SJCRH30 (cell line): ENCODE results near the gene LYST. TPM values are rescaled to one million over a fixed set of nuclear protein-coding genes. Genes with fewer than 3 reads are reported as not detected.

Experiments used
- DNase-seq, 2 experiments: peaks; one replicate each; pipeline ENCODE4 v3.0.0-alpha.2; 2015 to 2020
- H3K27ac ChIP-seq: fragments of 250-450 bp; sonication (Bioruptor Pico); 2 replicates; pipeline ENCODE4 v1.5.1; 2020; ENCODE audit warnings: mild to moderate bottlenecking, moderate library complexity
- H3K27me3 ChIP-seq: fragments of 250-450 bp; sonication (Bioruptor Pico); 2 replicates; pipeline ENCODE4 v1.5.1; 2020; ENCODE audit warnings: mild to moderate bottlenecking, moderate library complexity
- H3K36me3 ChIP-seq: fragments of 250-450 bp; sonication (Bioruptor Pico); 2 replicates; pipeline ENCODE4 v1.5.1; 2020; ENCODE audit warnings: mild to moderate bottlenecking, moderate library complexity
- H3K4me1 ChIP-seq: fragments of 250-450 bp; sonication (Bioruptor Pico); 2 replicates; pipeline ENCODE4 v1.5.1; 2020; ENCODE audit warnings: mild to moderate bottlenecking, moderate library complexity
- H3K4me3 ChIP-seq: fragments of 250-450 bp; sonication (Bioruptor Pico); 2 replicates; pipeline ENCODE4 v1.5.1; 2020; ENCODE audit warnings: mild to moderate bottlenecking, moderate library complexity
- H3K9me3 ChIP-seq: fragments of 250-450 bp; sonication (Bioruptor Pico); replicated peaks from 2 replicates; pipeline ENCODE4 v1.5.1; 2020; ENCODE audit warnings: mild to moderate bottlenecking, moderate library complexity
- total RNA-seq: library from RNA; depleted of rRNA; stranded (reverse); fragments of >200 nt; shearing (Covaris generic); gene quantifications from 2 replicates; pipeline ENCODE4 v1.2.3, GENCODE V29; 2014

LYST gene
- total RNA-seq, 1 experiment from 2014 or later: 2.3 TPM

- Histone ChIP-seq H3K27ac (peak overlapping the region; percentile 19), H3K27me3 (no peaks in the 10 kb centered on the region), H3K4me1 (peaks cover 15% of the 10 kb centered on the region), H3K9me3 (no peaks in the 10 kb centered on the region), H3K36me3 (no peaks in the 10 kb centered on the region), H3K4me3 (no peak overlapping the region)
- peak; percentile 69 for DNase-seq
These were observed 36.2 kb upstream of the LYST start for GRCh38 chr1:235902677-235903542.

GRCh38 chr1:235901461-235901860, 34.8 kb upstream of the LYST start:
- no peaks in the 10 kb centered on the region for H3K9me3 ChIP-seq
- no peak overlapping the region for H3K4me3 ChIP-seq
- H3K27ac ChIP-seq: no peak overlapping the region
- no peaks in the 10 kb centered on the region for H3K27me3 ChIP-seq
- peaks cover 15% of the 10 kb centered on the region for H3K4me1 ChIP-seq
- no peaks in the 10 kb centered on the region for H3K36me3 ChIP-seq
- no peak for DNase-seq

GRCh38 chr1:235898126-235898525, 31.4 kb upstream of the LYST start:
- no peaks in the 10 kb centered on the region for H3K36me3 ChIP-seq

GRCh38 chr1:235893840-235894239, 27.1 kb upstream of the LYST start:
- no peaks in the 10 kb centered on the region for H3K4me1 ChIP-seq
- DNase-seq: no peak
- no peaks in the 10 kb centered on the region for H3K36me3 ChIP-seq
- no peaks in the 10 kb centered on the region for H3K27me3 ChIP-seq
- H3K4me3 ChIP-seq: no peak overlapping the region
- no peaks in the 10 kb centered on the region for H3K9me3 ChIP-seq
- no peak overlapping the region for H3K27ac ChIP-seq

More at GRCh38 chr1:235898126-235898525, 31.4 kb upstream of the LYST start:
- H3K4me1 ChIP-seq: peaks cover 9% of the 10 kb centered on the region
- peak in 1 of 2 experiments; percentile 11 for DNase-seq
- no peak overlapping the region for H3K27ac ChIP-seq
- H3K27me3 ChIP-seq: no peaks in the 10 kb centered on the region
- H3K9me3 ChIP-seq: no peaks in the 10 kb centered on the region
- H3K4me3 ChIP-seq: no peak overlapping the region

- Histone ChIP-seq H3K4me3 (no peak overlapping the region), H3K27me3 (no peaks in the 10 kb centered on the region), H3K36me3 (no peaks in the 10 kb centered on the region), H3K9me3 (no peaks in the 10 kb centered on the region), H3K27ac (no peak overlapping the region), H3K4me1 (no peaks in the 10 kb centered on the region)
- DNase-seq: no peak
These were observed 26.2 kb upstream of the LYST start for GRCh38 chr1:235892734-235893413.

- Histone ChIP-seq H3K9me3 (no peaks in the 10 kb centered on the region), H3K27ac (no peak overlapping the region), H3K36me3 (no peaks in the 10 kb centered on the region), H3K27me3 (no peaks in the 10 kb centered on the region), H3K4me3 (no peak overlapping the region), H3K4me1 (no peaks in the 10 kb centered on the region)
- DNase-seq: no peak
These were observed 25.5 kb upstream of the LYST start for GRCh38 chr1:235892202-235892601.

GRCh38 chr1:235888119-235888643, 21.5 kb upstream of the LYST start:
- no peak overlapping the region for H3K4me3 ChIP-seq
- H3K36me3 ChIP-seq: no peaks in the 10 kb centered on the region
- no peak overlapping the region for H3K27ac ChIP-seq
- no peaks in the 10 kb centered on the region for H3K9me3 ChIP-seq
- no peak for DNase-seq
- H3K4me1 ChIP-seq: no peaks in the 10 kb centered on the region
- no peaks in the 10 kb centered on the region for H3K27me3 ChIP-seq

GRCh38 chr1:235887676-235888075, 21.0 kb upstream of the LYST start:
- H3K4me3 ChIP-seq: no peak overlapping the region
- H3K9me3 ChIP-seq: no peaks in the 10 kb centered on the region
- H3K27ac ChIP-seq: no peak overlapping the region
- DNase-seq: no peak
- no peaks in the 10 kb centered on the region for H3K27me3 ChIP-seq
- no peaks in the 10 kb centered on the region for H3K4me1 ChIP-seq
- H3K36me3 ChIP-seq: no peaks in the 10 kb centered on the region

- H3K27ac ChIP-seq: no peak overlapping the region
- no peaks in the 10 kb centered on the region for H3K36me3 ChIP-seq
- H3K27me3 ChIP-seq: no peaks in the 10 kb centered on the region
- no peak overlapping the region for H3K4me3 ChIP-seq
- H3K9me3 ChIP-seq: no peaks in the 10 kb centered on the region
- no peak for DNase-seq
- H3K4me1 ChIP-seq: no peaks in the 10 kb centered on the region
These were observed 19.1 kb upstream of the LYST start for GRCh38 chr1:235885655-235886262.

GRCh38 chr1:235883261-235883927, 16.7 kb upstream of the LYST start:
- Histone ChIP-seq H3K4me3 (peak overlapping the region; percentile 14), H3K27ac (no peak overlapping the region), H3K9me3 (no peaks in the 10 kb centered on the region), H3K27me3 (no peaks in the 10 kb centered on the region), H3K4me1 (no peaks in the 10 kb centered on the region), H3K36me3 (no peaks in the 10 kb centered on the region)
- DNase-seq: peak; percentile 46 to 60

- Histone ChIP-seq H3K4me1 (no peaks in the 10 kb centered on the region), H3K4me3 (no peak overlapping the region), H3K9me3 (no peaks in the 10 kb centered on the region), H3K27ac (no peak overlapping the region), H3K36me3 (no peaks in the 10 kb centered on the region), H3K27me3 (no peaks in the 10 kb centered on the region)
- DNase-seq: no peak
These were observed 16.1 kb upstream of the LYST start for GRCh38 chr1:235882816-235883215.

GRCh38 chr1:235881930-235882700, 15.4 kb upstream of the LYST start:
- Histone ChIP-seq H3K27ac (no peak overlapping the region), H3K4me1 (no peaks in the 10 kb centered on the region), H3K27me3 (no peaks in the 10 kb centered on the region), H3K9me3 (no peaks in the 10 kb centered on the region), H3K4me3 (no peak overlapping the region), H3K36me3 (no peaks in the 10 kb centered on the region)
- no peak for DNase-seq

- H3K9me3 ChIP-seq: no peaks in the 10 kb centered on the region
- no peak overlapping the region for H3K4me3 ChIP-seq
- no peaks in the 10 kb centered on the region for H3K4me1 ChIP-seq
- DNase-seq: no peak
- H3K27me3 ChIP-seq: no peaks in the 10 kb centered on the region
- H3K27ac ChIP-seq: no peak overlapping the region
- no peaks in the 10 kb centered on the region for H3K36me3 ChIP-seq
These were observed 11.5 kb upstream of the LYST start for GRCh38 chr1:235878082-235878811.
